Stimulated activated CD4-positive, alpha-beta T cell treated with anti-CD3 and anti-CD28 coated beads, Interleukin-2, amount 100 ng/mL, for 4 hours (primary cell): Measurements from ENCODE around the gene PLEKHG4B.

ENCODE experiments used
- DNase-seq: peaks from one replicate; pipeline ENCODE4 v3.0.0-alpha.2; 2020; ENCODE audit warnings: low read depth

PLEKHG4B gene

GRCh38 chr5:129148-129547, 37.2 kb downstream of the PLEKHG4B start:
- no peak for DNase-seq

- no peak for DNase-seq
Measured at GRCh38 chr5:129820-130219, 37.9 kb downstream of the PLEKHG4B start.

GRCh38 chr5:130601-131131, 38.7 kb downstream of the PLEKHG4B start:
- DNase-seq: no peak

GRCh38 chr5:136901-137300, 44.9 kb downstream of the PLEKHG4B start:
- DNase-seq: no peak

GRCh38 chr5:137741-138140, 45.8 kb downstream of the PLEKHG4B start:
- DNase-seq: no peak

GRCh38 chr5:138936-139335, 47.0 kb downstream of the PLEKHG4B start:
- no peak for DNase-seq

- DNase-seq: no peak
Measured at GRCh38 chr5:139579-140442, 47.8 kb downstream of the PLEKHG4B start.

- no peak for DNase-seq
Measured at GRCh38 chr5:140443-140829, 48.5 kb downstream of the PLEKHG4B start.

GRCh38 chr5:141211-141610, 49.2 kb downstream of the PLEKHG4B start:
- DNase-seq: no peak

- no peak for DNase-seq
Measured at GRCh38 chr5:141761-142160, 49.8 kb downstream of the PLEKHG4B start.

- DNase-seq: no peak
Measured at GRCh38 chr5:142246-142810, 50.4 kb downstream of the PLEKHG4B start.

- DNase-seq: no peak
Measured at GRCh38 chr5:143041-143440, 51.1 kb downstream of the PLEKHG4B start.

GRCh38 chr5:144941-145340, 53.0 kb downstream of the PLEKHG4B start:
- no peak for DNase-seq

GRCh38 chr5:145585-146323, 53.8 kb downstream of the PLEKHG4B start:
- DNase-seq: no peak

- no peak for DNase-seq
Measured at GRCh38 chr5:147751-148150, 55.8 kb downstream of the PLEKHG4B start.

- DNase-seq: no peak
Measured at GRCh38 chr5:149745-150485, 57.9 kb downstream of the PLEKHG4B start.

- DNase-seq: no peak
Measured at GRCh38 chr5:150746-151145, 58.8 kb downstream of the PLEKHG4B start.

GRCh38 chr5:152077-152476, 60.1 kb downstream of the PLEKHG4B start:
- no peak for DNase-seq

GRCh38 chr5:153256-153655, 61.3 kb downstream of the PLEKHG4B start:
- DNase-seq: no peak

GRCh38 chr5:154236-154635, 62.3 kb downstream of the PLEKHG4B start:
- DNase-seq: no peak

GRCh38 chr5:154826-155225, 62.9 kb downstream of the PLEKHG4B start:
- no peak for DNase-seq
